Left lung (tissue), 10 donors: Measurements from ENCODE around the gene CARD16. TPM values are rescaled to one million over a fixed set of nuclear protein-coding genes. Genes with fewer than 3 reads are reported as not detected.

Experiments
- ATAC-seq: fragments of 200-7000 bp; cut with Tn5 transposase; one replicate; pipeline ENCODE4 v1.9.1; 2020; ENCODE audit warnings: moderate library complexity
- DNase-seq, 4 donors: peaks; one replicate each; pipeline ENCODE4 v3.0.0-alpha.2; 2013 to 2020
- H3K27ac ChIP-seq, 2 donors: fragments of 200-600 bp; sonication (generic) in 1 of 2; one replicate each; pipeline versions ENCODE4 v1.5.0 to v1.8.0; 2020 to 2021
- H3K27me3 ChIP-seq, 2 donors: fragments of 200-600 bp; sonication (generic) in 1 of 2; one replicate each; pipeline versions ENCODE4 v1.5.0 to v1.8.0; 2020 to 2021
- H3K36me3 ChIP-seq, 2 donors: fragments of 200-600 bp; sonication (generic) in 1 of 2; one replicate each; pipeline versions ENCODE4 v1.5.0 to v1.8.0; 2020 to 2021
- H3K4me1 ChIP-seq, 2 donors: fragments of 200-600 bp; one replicate each; pipeline ENCODE4 v1.8.0; 2021
- H3K4me3 ChIP-seq, 2 donors: fragments of 200-600 bp; sonication (generic) in 1 of 2; one replicate each; pipeline versions ENCODE4 v1.5.0 to v1.8.0; 2020 to 2021; ENCODE audit warnings: mild to moderate bottlenecking in 1 of 2
- H3K9me3 ChIP-seq, 2 donors: fragments of 200-600 bp; sonication (generic) in 1 of 2; one replicate each; pipeline versions ENCODE4 v1.5.0 to v1.8.0; 2020 to 2021
- CTCF ChIP-seq, 2 donors: fragments of 200-600 bp; sonication (generic) in 1 of 2; IDR thresholded peaks; one replicate each; pipeline versions ENCODE4 v1.5.0 to v1.8.0; 2021; ENCODE audit warnings: antibody characterized with exemption in 2 of 2
- intact Hi-C, 2 donors: fragments of 100-400 bp; cut with DNase I; formaldehyde crosslinking; loops; one replicate each; pipeline versions ENCODE4 v1.11.2 to v1.14.2; 2022
- polyA plus RNA-seq, 6 donors: library from polyadenylated mRNA; unstranded; fragments of 120-200 nt; gene quantifications; one replicate each; pipeline ENCODE4 v1.2.1, GENCODE V29; 2013; ENCODE audit not compliant: insufficient read length in 6 of 6
- total RNA-seq, 2 donors: library from RNA; stranded (reverse); fragmentation: NEBNext Ultra II Directional; extraction: Animal tissue kit (Norgen Biotek cat#: 25700); gene quantifications; one replicate each; pipeline ENCODE4 v1.2.1, GENCODE V29; 2021
- donor health status: DM: no; HTN: yes; CAD: no.
- donor health status: DM: no; HTN: no; CAD: no.

The CARD16 gene
- total and polyA plus RNA-seq, 8 donors, result 17.7 to 56.3 (median 24.0) TPM

- ATAC-seq (no peak), DNase-seq (no peak)
- H3K9me3 ChIP-seq, result peaks cover 0 to 9% of the 10 kb centered on the region in 2 donors
- no peaks in the 10 kb centered on the region for H3K36me3 ChIP-seq
- no peaks in the 10 kb centered on the region for H3K27me3 ChIP-seq
- no peak overlapping the region for H3K4me3 ChIP-seq
- H3K27ac ChIP-seq, result no peak overlapping the region
- intact Hi-C loops, result no loop called here
- no peaks in the 10 kb centered on the region for H3K4me1 ChIP-seq
- no peak for TF ChIP-seq CTCF (IDR thresholded peaks at IDR 0.05)
These were observed 52.4 kb downstream of the CARD16 start for GRCh38 chr11:104992781-104993180.

- intact Hi-C loops, result no loop called here
These were observed 53.1 kb downstream of the CARD16 start for GRCh38 chr11:104991994-104992393.

More at GRCh38 chr11:104991994-104992393, 53.1 kb downstream of the CARD16 start:
- Histone ChIP-seq H3K9me3 (peaks cover 0 to 9% of the 10 kb centered on the region in 2 donors), H3K36me3 (no peaks in the 10 kb centered on the region), H3K27me3 (no peaks in the 10 kb centered on the region), H3K4me3 (no peak overlapping the region), H3K27ac (no peak overlapping the region), H3K4me1 (no peaks in the 10 kb centered on the region)
- no peak for DNase-seq
- TF ChIP-seq CTCF (IDR thresholded peaks at IDR 0.05), result no peak
- ATAC-seq, result no peak

Other genes starting within 250 kb of the CARD16 start
- 1 to 10 TPM in 1 of 2 donors, under 1 TPM in 1; 0.61 to 1.2 TPM for gene CASP12, start 146.9 kb downstream of the CARD16 start, total RNA-seq
- 1 to 10 TPM in 3 of 6 donors, under 1 TPM in 3; 0.72 to 1.2 (median 0.97) TPM for gene CASP12, start 146.9 kb downstream of the CARD16 start, polyA plus RNA-seq
- gene CASP4, start 76.8 kb downstream of the CARD16 start, total RNA-seq, result 100 to 1,000 TPM in 1 of 2 donors, 10 to 100 TPM in 1; 91.8 to 103 TPM
- gene CASP4, start 76.8 kb downstream of the CARD16 start, polyA plus RNA-seq, result 10 to 100 TPM; 62.6 to 97.4 (median 82.5) TPM
- 1 to 10 TPM in 1 of 2 donors, under 1 TPM in 1; 0.50 to 3.3 TPM for gene CASP5, start 22.2 kb downstream of the CARD16 start, total RNA-seq
- under 1 TPM in 4 of 6 donors, not detected in 2; 0.13 to 0.31 (median 0.21) TPM for gene CASP5, start 22.2 kb downstream of the CARD16 start, polyA plus RNA-seq
- 10 to 100 TPM; 56.8 to 84.0 TPM for gene CASP1, start 10.2 kb downstream of the CARD16 start, total RNA-seq
- gene CASP1, start 10.2 kb downstream of the CARD16 start, polyA plus RNA-seq, result 10 to 100 TPM; 21.2 to 32.4 (median 26.1) TPM
- not detected for gene CARD18, start 94.4 kb upstream of the CARD16 start, total RNA-seq
- not detected for gene CARD18, start 94.4 kb upstream of the CARD16 start, polyA plus RNA-seq